Cerebellar nuclear complex (tissue), 1 donor: Measurements from ENCODE around the gene HSD17B2.
"Not testable (repeated sequence)": the region's sequence is repeated elsewhere in the genome, so short reads cannot be mapped to it uniquely, and the experiment has no call there.

Source experiments
- DNase-seq, 2 experiments: peaks; one replicate each; lab custom pipeline; 2025; lab: John Stamatoyannopoulos, UW

The HSD17B2 gene

GRCh38 chr16:82081264-82081663 is 46.2 kb downstream of the HSD17B2 start:
- no peak for DNase-seq

- no peak for DNase-seq
Observed at GRCh38 chr16:82082097-82082496, 47.0 kb downstream of the HSD17B2 start.

- DNase-seq: no peak
Observed at GRCh38 chr16:82082543-82083244, 47.6 kb downstream of the HSD17B2 start.

- DNase-seq: no peak
Observed at GRCh38 chr16:82083710-82084353, 48.8 kb downstream of the HSD17B2 start.

- DNase-seq: no peak
Observed at GRCh38 chr16:82085011-82085779, 50.1 kb downstream of the HSD17B2 start.

- DNase-seq: no peak
Observed at GRCh38 chr16:82088483-82088882, 53.4 kb downstream of the HSD17B2 start.

GRCh38 chr16:82091241-82091640 is 56.2 kb downstream of the HSD17B2 start:
- no peak for DNase-seq

GRCh38 chr16:82092711-82093110 is 57.7 kb downstream of the HSD17B2 start:
- no peak for DNase-seq

GRCh38 chr16:82093666-82094300 is 58.7 kb downstream of the HSD17B2 start:
- DNase-seq: no peak

- DNase-seq: no peak
Observed at GRCh38 chr16:82094942-82095540, 60.0 kb downstream of the HSD17B2 start.

- DNase-seq: no peak
Observed at GRCh38 chr16:82096641-82097040, 61.6 kb downstream of the HSD17B2 start.

GRCh38 chr16:82105107-82105506 is 70.1 kb downstream of the HSD17B2 start:
- DNase-seq: no peak

GRCh38 chr16:82108100-82108499 is 73.0 kb downstream of the HSD17B2 start:
- DNase-seq: no peak

- DNase-seq: no peak
Observed at GRCh38 chr16:82108774-82109173, 73.7 kb downstream of the HSD17B2 start.

GRCh38 chr16:82109266-82109665 is 74.2 kb downstream of the HSD17B2 start:
- not testable (repeated sequence) for DNase-seq

- DNase-seq: no peak
Observed at GRCh38 chr16:82111944-82112343, 76.9 kb downstream of the HSD17B2 start.

- DNase-seq: no peak
Observed at GRCh38 chr16:82113741-82114140, 78.7 kb downstream of the HSD17B2 start.

GRCh38 chr16:82116535-82116934 is 81.5 kb downstream of the HSD17B2 start:
- no peak for DNase-seq

GRCh38 chr16:82118749-82119148 is 83.7 kb downstream of the HSD17B2 start:
- no peak for DNase-seq

- no peak for DNase-seq
Observed at GRCh38 chr16:82119405-82119804, 84.4 kb downstream of the HSD17B2 start.

- no peak for DNase-seq
Observed at GRCh38 chr16:82124651-82125050, 89.6 kb downstream of the HSD17B2 start.

- DNase-seq: no peak
Observed at GRCh38 chr16:82129881-82130280, 94.8 kb downstream of the HSD17B2 start.
